Mammary epithelial cell (primary cell): ENCODE data around the gene ITFG2.

Experiments used
- CTCF ChIP-seq, 2 donors: IDR thresholded peaks in 1 of 2; conservative IDR thresholded peaks in 1 of 2; 2 replicates each; pipeline ENCODE4 v1.5.1; 2011 to 2012; ENCODE audit warnings: inconsistent platforms in 2 of 2, low read length in 2 of 2, mild to moderate bottlenecking in 2 of 2, control low read depth in 1 of 2, low read depth in 1 of 2; ENCODE audit not compliant: insufficient read depth in 1 of 2; ENCODE audit errors: extremely low read depth in 1 of 2
- EZH2 ChIP-seq: IDR thresholded peaks from 2 replicates; pipeline ENCODE4 v1.6.1; 2012; ENCODE audit warnings: low read length, inconsistent platforms, borderline replicate concordance

GRCh38 chr12:2860170-2860569 is 47.7 kb downstream of the ITFG2 start:
- TF ChIP-seq CTCF (conservative IDR thresholded peaks at IDR 0.05 in 1 of 2, IDR thresholded peaks at IDR 0.05 in 1 of 2; ENCODE audit: extremely low read depth in 1 of 2, insufficient read depth in 1 of 2, low read depth in 1 of 2, low read length in 2 of 2) (no peak), EZH2 (no peak)
